GM19035 (cell line): Measurements from ENCODE around the gene CHDH.

Experiments used
- ATAC-seq: cut with Tn5 transposase; IDR thresholded peaks from one replicate; pipeline ENCODE4 v1.9.1; 2021; ENCODE audit not compliant: unreplicated experiment

Gene CHDH, protein sequence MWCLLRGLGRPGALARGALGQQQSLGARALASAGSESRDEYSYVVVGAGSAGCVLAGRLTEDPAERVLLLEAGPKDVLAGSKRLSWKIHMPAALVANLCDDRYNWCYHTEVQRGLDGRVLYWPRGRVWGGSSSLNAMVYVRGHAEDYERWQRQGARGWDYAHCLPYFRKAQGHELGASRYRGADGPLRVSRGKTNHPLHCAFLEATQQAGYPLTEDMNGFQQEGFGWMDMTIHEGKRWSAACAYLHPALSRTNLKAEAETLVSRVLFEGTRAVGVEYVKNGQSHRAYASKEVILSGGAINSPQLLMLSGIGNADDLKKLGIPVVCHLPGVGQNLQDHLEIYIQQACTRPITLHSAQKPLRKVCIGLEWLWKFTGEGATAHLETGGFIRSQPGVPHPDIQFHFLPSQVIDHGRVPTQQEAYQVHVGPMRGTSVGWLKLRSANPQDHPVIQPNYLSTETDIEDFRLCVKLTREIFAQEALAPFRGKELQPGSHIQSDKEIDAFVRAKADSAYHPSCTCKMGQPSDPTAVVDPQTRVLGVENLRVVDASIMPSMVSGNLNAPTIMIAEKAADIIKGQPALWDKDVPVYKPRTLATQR

DNA sequence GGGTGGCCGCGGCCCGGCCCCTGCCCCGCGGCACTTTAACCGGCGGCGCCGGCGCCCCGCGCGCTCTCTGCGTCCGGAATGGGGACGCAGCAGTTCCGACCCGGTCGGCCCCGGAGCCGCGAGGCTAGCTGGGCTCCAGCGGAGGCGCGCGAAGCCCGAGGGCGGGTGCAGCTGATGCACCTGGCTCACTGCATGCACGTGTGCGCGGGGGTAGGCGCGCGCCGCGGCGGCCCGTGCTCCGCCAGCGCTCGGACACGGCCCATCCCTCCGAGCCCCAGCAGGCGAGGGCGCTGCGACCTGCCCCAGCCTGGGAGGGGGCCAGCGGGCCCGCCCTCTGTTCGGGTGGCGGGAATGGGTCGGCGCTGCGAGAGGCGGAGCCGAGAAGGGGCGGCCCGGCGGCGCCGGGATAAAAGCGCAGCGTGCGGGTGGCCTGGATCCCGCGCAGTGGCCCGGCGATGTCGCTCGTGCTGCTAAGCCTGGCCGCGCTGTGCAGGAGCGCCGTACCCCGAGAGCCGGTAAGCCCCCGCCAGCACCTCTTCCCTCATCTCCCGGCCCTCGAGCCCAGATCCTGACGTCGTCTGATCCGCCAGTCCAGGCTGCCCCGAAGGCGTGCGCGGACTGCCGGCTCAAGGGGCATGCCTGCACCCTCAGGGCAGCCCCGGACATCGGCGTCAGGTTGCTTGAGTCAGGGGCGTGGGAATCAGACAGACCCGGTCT is at the start of gene CHDH, which contains the start of gene IL17RB:
TSS of gene CHDH (minus strand) at position 286 of the 717 bp plus-strand sequence. CDS start 22,411 bp downstream, outside the sequence.
TSS of gene IL17RB (plus strand) at position 435 of the 717 bp plus-strand sequence. CDS start at position 456, 21 bp downstream.
- ATAC-seq, result peak; percentile 44

- no peak for ATAC-seq
Observed at GRCh38 chr3:53892286-53892637, 46.0 kb upstream of the CHDH start.

GRCh38 chr3:53891497-53892285 is 45.5 kb upstream of the CHDH start, which contains the start of gene SELENOK:
Gene SELENOK, minus strand, starts transcription at chr3:53891859.
- peak; percentile 96 for ATAC-seq

- ATAC-seq, result no peak
Observed at GRCh38 chr3:53890726-53891475, 44.7 kb upstream of the CHDH start.

DNA sequence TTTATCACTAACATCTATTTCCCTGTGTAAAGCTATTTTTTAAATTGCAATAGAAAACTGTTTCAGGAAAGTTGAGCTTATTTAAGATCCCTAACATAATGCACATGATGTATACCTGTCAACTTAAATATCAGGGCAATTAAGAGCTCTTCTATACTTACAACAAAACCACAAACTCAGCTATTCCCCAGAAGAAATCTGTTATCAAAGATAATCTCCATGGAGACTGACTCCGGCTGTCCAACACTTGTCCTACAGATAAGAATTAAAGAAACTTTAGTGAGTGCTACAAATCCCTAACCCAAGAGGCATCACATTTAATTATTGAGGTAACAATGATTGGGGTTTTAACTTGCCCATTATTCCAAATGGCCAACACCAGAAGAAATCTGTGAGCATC is 42.0 kb upstream of the CHDH start:
- no peak for ATAC-seq

GRCh38 chr3:53887446-53887845 is 41.2 kb upstream of the CHDH start:
- ATAC-seq, result no peak

DNA sequence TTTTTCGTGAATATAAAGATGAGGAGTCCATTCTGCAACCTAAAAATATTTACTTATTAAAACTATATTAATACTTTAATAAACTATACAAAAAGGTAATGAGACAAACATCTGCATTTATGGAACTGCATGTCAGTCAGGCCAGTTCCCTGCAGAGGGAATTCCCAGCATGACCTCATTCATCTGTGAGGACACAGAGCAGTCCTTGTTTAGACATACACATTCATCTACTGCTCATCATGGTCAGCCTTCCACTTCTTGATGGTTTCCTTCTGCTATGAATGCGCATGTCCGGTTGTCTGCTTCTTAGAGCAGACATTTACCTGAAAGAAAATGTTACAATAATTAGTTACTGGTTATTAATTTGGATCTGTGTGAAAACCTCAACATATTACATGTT is 39.0 kb upstream of the CHDH start:
- ATAC-seq, result no peak

DNA sequence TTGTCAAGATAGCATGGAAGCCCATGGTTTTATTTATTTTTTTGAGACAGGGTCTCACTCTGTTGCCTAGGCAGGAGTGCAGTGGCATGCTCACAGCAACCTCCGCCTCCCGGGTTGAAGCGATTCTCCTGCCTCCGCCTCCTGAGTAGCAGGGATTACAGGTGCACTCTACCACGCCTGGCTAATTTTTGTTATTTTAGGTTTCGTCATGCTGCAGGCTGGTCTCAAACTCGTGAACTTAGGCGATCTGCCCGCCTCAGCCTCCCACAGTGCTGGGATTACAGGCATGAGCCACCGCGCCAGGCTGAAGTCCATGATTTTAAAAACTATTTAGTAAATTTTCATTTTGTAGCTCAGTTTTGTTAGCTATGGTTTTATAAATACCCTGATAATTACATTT is 38.4 kb upstream of the CHDH start:
- no peak for ATAC-seq

DNA sequence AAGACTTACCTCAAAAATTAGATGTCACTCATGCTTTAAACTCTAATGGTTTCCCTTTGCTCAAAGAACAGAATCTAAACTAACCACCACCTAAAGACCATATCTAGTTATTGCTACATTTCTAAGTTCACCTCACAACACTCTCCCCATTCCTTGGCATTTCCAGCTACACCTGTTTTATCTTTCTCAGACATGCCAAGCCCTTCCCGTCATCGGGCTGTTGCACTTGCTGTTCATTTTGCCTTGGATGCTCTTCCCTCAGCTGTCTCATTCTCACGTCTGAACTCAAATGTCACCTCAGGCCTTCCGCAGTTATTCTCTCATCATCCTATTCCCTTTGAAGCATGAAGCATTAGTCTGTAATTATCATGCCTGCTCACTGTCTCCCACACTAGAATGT is 36.8 kb upstream of the CHDH start:
- ATAC-seq, result no peak

- peak; percentile 89 for ATAC-seq
Observed at GRCh38 chr3:53881691-53882593, 35.7 kb upstream of the CHDH start, which contains the start of gene ACTR8. Gene ACTR8, minus strand, starts transcription at chr3:53882152. Its CDS starts 51 bp downstream, at chr3:53882101.

DNA sequence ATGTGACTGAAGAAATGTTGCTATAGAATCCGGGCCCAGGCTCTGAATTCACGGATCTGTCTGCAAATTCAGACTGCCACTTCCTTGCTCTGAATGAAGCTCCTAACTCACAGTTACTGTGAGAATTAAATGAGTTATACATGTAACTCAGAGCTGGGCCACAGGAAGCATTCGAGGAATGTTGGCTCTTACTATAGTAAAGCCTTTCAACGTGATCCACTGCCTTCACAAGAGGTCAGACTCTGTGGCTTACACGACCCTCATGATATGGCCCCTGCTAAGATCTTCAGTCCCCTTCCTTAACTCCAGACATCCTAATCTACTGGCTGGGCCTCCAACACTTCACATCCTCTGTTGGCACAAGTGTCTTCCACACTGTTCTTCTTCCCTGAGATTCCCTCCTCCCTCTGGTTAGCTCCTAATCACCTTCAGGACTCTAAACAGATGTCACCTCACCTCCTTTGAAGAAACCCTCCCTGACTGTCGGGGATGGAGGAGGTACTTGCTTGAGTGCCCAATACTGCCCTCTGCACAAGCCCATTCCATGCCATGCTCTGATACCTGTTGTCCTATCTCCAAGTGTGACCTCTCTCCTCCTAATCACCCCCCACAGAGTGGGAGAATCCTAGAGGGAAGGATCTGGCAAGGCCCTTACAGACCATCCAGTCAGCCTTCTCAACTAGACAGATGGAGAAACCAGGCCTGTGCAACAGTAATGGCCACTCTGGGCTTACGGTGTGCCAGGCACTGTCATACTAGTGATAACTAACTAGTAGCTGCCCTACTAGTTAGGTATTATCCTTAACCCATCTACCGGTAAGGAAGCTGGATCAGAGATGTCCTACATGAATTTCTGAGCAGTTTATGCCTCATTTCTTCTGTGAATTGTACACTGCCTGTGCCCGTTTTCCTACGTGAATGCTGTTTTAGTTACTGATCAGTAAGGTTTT is 34.5 kb upstream of the CHDH start:
- no peak for ATAC-seq

GRCh38 chr3:53865732-53866499 is 19.7 kb upstream of the CHDH start:
- ATAC-seq, result no peak

GRCh38 chr3:53863145-53863544 is 16.9 kb upstream of the CHDH start:
- no peak for ATAC-seq

DNA sequence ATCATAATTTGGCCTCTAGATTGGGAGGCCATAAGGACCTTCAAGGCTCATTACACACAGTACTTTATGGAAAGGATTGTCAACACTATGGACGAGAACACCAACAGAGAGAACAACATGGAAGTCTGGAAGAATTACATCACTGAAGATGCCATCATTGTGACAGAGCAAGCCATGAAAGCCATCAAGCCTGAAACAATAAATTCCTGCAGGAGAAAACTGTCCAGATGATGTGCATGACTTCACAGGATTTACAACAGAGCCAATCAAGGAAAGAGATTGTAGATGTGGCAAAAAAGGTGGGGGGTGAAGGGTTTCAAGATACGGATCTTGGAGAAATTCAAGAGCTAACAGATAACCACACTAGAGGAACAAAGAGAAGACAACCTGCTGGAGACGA is 16.0 kb upstream of the CHDH start:
- ATAC-seq, result no peak

- ATAC-seq, result no peak
Observed at GRCh38 chr3:53860196-53860595, 14.0 kb upstream of the CHDH start.

DNA sequence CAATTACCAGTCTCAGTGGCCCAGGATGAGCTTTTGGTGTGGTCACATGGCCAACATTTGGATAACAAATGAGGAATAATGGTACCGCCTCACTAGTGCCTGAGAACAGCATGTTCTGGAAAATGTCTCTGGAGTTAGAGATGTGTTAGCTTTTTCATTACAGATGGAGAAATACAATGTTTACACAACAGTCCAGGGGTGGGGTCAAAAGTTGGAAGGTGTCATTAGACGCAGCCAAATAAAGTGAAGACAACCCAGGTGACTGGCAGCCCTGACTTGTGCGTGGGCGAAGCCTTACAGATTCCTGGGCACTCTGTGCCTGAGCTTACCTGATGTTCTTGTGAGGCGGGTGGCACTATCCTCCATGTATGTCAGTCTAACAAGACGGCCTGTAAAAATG is 13.0 kb upstream of the CHDH start:
- no peak for ATAC-seq

DNA sequence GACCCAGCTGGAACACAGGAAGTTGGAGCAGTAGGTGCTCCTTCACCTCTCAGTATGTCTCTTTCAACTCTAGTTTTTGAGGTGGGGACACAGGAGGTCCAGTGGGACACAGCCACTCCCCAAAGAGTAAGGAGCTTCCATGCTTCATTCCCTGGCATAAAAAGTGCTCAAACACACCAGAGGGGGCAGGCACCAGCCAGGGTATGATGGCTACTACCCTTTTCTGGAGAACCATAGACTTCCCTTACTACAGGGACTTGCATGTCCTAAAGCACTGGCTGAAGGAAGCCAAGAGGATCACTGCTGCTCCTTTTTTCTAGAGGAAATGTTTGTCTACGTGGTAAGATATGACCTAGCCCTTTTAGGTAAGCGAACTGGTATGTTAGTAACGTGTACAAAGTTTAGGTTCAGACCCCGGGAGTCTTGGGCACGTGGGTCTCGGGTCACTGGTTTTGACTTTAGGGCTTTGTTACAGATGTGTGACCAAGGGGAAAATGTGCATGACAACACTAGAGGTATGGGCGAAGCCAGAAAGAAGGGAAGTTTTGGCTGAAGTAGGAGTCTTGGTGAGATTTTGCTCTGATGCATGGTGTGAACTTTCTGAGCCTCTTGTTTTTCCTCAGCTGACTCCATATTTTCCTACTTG is 12.0 kb upstream of the CHDH start:
- no peak for ATAC-seq
